Ishikawa (cell line): ENCODE data around the gene DNAJA3.

Experiments
- CEBPB ChIP-seq: IDR thresholded peaks from 2 replicates; pipeline ENCODE4 v1.6.1; 2012
- FOXM1 ChIP-seq: IDR thresholded peaks from 2 replicates; pipeline ENCODE4 v1.6.1; 2012; ENCODE audit warnings: low read depth, borderline replicate concordance
- TAF1 ChIP-seq: IDR thresholded peaks from 2 replicates; pipeline ENCODE4 v1.6.1; 2012; ENCODE audit warnings: low read depth, mild to moderate bottlenecking
- TF ChIP-seq, protein P1 (sequence below): IDR thresholded peaks from 2 replicates; pipeline ENCODE4 v1.6.1; 2012

GRCh38 chr16:4409081-4409932 lies 16.4 kb upstream of the DNAJA3 start:
- no peak for TF ChIP-seq TAF1
- TF ChIP-seq, protein P1, sequence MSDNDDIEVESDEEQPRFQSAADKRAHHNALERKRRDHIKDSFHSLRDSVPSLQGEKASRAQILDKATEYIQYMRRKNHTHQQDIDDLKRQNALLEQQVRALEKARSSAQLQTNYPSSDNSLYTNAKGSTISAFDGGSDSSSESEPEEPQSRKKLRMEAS = no peak
- no peak for TF ChIP-seq FOXM1
- TF ChIP-seq CEBPB = no peak
